ENCODE measurements around the gene SLC45A3. TPM values are rescaled to one million over a fixed set of nuclear protein-coding genes. Genes with fewer than 3 reads are reported as not detected.

SLC45A3 gene
- total RNA-seq, 4 donors from 2014 or later = 1.4 to 6.7 (median 2.6) TPM

DNA sequence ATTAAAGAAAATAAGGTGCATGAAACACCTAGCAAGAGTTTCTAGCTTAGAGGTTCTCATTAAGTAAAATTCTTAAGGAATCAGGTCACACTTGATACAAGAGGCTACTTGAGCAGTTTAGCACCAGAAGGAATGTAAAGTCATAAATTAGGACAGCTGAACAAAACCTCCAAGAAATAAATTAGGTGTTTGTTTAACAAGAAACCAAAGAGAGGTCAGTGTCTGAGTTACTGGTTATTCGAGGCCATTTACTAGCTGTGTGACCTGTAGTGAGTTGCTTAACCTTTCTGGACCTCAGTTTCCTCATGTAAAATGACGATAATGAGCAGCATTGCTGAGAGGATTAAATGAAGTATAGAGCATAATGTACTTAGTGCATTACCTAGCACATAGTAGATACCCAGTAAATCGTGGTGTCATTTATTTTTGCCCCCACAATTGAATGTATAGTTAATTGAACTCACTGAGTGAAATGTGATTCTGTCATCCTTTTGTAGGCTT lies 47.6 kb downstream of the SLC45A3 start:
- intact Hi-C loops (cut with DNase I) = loop anchor here (5.0 kb wide), 1 partner anchor 40 kb away; no protein-coding TSS in a partner anchor
- TF ChIP-seq, protein P1, sequence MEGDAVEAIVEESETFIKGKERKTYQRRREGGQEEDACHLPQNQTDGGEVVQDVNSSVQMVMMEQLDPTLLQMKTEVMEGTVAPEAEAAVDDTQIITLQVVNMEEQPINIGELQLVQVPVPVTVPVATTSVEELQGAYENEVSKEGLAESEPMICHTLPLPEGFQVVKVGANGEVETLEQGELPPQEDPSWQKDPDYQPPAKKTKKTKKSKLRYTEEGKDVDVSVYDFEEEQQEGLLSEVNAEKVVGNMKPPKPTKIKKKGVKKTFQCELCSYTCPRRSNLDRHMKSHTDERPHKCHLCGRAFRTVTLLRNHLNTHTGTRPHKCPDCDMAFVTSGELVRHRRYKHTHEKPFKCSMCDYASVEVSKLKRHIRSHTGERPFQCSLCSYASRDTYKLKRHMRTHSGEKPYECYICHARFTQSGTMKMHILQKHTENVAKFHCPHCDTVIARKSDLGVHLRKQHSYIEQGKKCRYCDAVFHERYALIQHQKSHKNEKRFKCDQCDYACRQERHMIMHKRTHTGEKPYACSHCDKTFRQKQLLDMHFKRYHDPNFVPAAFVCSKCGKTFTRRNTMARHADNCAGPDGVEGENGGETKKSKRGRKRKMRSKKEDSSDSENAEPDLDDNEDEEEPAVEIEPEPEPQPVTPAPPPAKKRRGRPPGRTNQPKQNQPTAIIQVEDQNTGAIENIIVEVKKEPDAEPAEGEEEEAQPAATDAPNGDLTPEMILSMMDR (IDR thresholded peaks at IDR 0.05) = no peak
- TF ChIP-seq POLR2A (IDR thresholded peaks at IDR 0.05) = no peak
- Histone ChIP-seq H3K4me3 (replicated peaks in 1 of 3) (peak overlapping the region in 1 of 3 donors; percentile 42), H3K27ac (peak overlapping the region; percentile 88 to 96 (median 90)), H3K9me3 (no peaks in the 10 kb centered on the region), H3K36me3 (no peaks in the 10 kb centered on the region), H3K4me1 (peaks cover 19 to 20% of the 10 kb centered on the region in 2 donors), H3K27me3 (no peaks in the 10 kb centered on the region)
- 55 to 63% methylated on average over 3 of the region's 3 CpGs for WGBS, 2 donors
- DNase-seq = no peak

DNA sequence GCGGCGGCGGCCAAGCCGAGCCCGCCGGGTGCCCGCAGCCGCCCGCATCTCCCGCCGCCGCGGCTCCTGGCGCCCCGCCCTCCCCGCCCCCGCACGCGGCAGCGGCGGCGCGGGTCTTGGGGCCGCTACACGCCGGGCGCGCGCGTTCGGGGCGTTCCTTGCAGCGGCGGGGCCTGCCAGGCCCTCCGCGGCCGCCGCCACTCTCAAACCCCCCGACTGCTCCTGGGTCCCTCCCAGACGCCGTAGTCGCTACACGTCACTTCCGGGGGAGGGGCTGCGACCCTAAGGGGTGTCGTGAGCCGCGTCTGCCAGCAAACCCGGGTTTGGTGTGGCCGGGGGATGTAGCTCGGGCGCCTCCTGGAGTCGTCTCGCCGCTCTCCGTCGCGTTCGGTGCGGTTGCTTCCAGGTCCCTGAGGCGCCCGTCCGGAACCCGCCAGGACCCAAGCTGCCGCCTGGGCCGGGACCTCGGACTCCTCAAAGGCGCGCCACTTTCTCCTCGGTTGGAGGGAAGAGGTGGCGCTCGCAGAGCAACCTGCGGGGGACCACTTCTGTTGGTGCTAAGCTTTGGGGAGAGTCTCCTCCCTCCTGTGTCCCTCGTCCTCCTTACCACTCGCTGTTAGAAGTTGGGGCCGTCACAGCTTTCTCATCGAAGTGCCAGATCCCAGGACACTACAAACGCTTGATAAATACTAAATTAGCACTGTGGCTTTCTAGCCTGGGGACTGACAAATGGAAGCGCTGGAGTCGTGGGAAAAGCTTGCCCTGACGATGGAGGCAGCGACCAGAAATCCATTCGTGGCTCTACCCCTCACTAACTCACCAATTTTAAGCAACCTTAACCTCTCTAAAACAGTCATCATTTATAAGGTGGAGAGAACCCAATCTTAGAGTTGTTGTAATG lies 48.3 kb downstream of the SLC45A3 start, which contains the start of gene ELK4:
Gene ELK4, minus strand, starts transcription at position 244 of the 901 bp plus-strand sequence. CDS start 8,129 bp downstream, outside the sequence.
- intact Hi-C loops (cut with DNase I) = loop anchor here (5.0 kb wide), 1 partner anchor 40 kb away; no protein-coding TSS in a partner anchor
- Histone ChIP-seq H3K27ac (peak within 1 kb of the TSS; percentile 88 to 96 (median 94)), H3K4me1 (peaks cover 19 to 20% of the 10 kb centered on the region in 2 donors), H3K36me3 (no peaks in the 10 kb centered on the region), H3K27me3 (no peaks in the 10 kb centered on the region), H3K4me3 (replicated peaks in 1 of 3) (peak within 1 kb of the TSS in 2 of 3 donors; percentile 42 to 78), H3K9me3 (no peaks in the 10 kb centered on the region)
- TF ChIP-seq, protein P1 (IDR thresholded peaks at IDR 0.05) = peak; percentile 28 to 85 (median 65)
- TF ChIP-seq POLR2A (IDR thresholded peaks at IDR 0.05) = peak; percentile 58 to 94
- WGBS, 2 donors = 1 to 3% methylated on average over 10 to 11 of the region's 83 CpGs
- peak; percentile 98 to 99 for DNase-seq

DNA sequence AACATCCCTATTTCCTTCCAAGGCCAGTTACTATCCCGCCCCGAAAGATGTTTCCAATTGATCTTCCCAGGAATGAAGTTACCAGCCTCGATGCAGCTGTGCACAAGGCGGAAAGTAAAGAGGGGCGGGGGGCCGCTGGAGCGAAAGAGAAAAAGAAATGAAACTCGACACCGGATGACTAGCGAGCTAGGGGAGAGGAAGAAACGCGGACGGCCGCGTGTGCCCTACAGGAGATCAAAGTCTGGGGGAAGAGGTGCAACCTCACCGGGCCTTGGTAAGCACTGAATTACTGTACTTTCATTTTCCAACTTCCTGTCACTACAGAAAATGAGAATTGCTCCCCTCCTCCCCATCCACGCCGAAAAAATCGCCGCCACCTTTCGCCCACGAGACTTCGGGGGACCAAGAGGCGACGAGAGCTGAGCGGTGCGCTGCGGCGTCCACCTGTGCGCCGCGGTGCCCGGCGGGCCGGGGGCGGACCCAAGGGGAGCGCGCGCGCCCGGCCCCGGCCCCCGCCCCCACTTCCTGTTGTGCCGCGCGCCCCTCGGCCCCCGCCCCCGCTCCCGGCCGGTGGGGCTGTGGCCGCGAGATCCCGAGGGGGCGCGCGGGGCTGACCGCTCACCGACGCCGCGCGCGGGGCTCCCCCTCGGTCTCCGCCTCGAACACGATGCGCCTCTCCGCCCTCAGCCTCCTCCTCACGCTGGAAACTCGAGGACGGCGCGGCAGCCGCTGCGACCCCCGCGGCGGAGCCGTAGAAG lies 49.1 kb downstream of the SLC45A3 start:
- TF ChIP-seq POLR2A (IDR thresholded peaks at IDR 0.05) = no peak
- TF ChIP-seq, protein P1 (IDR thresholded peaks at IDR 0.05) = no peak
- no peaks in the 10 kb centered on the region for H3K27me3 ChIP-seq
- intact Hi-C loops (cut with DNase I) = loop anchor here (5.0 kb wide), 1 partner anchor 39 kb away; no protein-coding TSS in a partner anchor
- H3K4me3 ChIP-seq (replicated peaks in 1 of 3) = peak overlapping the region in 2 of 3 donors; percentile 42 to 78
- peak; percentile 75 to 81 for DNase-seq
- WGBS, 2 donors = 0% methylated on average over 32 to 45 of the region's 81 CpGs
- H3K9me3 ChIP-seq = no peaks in the 10 kb centered on the region
- H3K36me3 ChIP-seq = no peaks in the 10 kb centered on the region
- peak overlapping the region; percentile 61 to 94 (median 85) for H3K27ac ChIP-seq
- H3K4me1 ChIP-seq = peaks cover 19 to 20% of the 10 kb centered on the region in 2 donors

DNA sequence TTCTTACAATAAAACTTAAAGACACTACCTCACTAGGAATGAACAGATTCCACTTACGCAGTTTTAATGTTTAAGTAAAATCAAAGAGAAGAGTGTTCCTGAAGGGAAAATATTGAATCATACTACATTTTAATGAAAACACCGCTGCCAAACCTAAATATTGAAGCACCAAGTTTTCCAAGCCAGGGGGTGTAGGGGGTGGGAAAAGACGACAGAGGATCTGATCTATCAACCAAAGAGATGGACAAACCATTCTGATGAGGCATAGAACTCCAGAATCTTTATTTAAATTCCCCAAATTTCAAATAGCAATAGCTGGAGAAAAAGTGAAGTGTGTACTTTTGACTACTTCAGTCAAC lies 49.7 kb downstream of the SLC45A3 start:
- Histone ChIP-seq H3K36me3 (no peaks in the 10 kb centered on the region), H3K9me3 (no peaks in the 10 kb centered on the region), H3K27ac (peak overlapping the region; percentile 61 to 94 (median 85)), H3K4me1 (peaks cover 19 to 20% of the 10 kb centered on the region in 2 donors), H3K27me3 (no peaks in the 10 kb centered on the region), H3K4me3 (replicated peaks in 1 of 3) (peak overlapping the region in 2 of 3 donors; percentile 42 to 78)
- WGBS, 2 donors = 10 to 13% methylated on average over 3 of the region's 3 CpGs
- intact Hi-C loops (cut with DNase I) = loop anchor here (5.0 kb wide), 1 partner anchor 38 kb away; no protein-coding TSS in a partner anchor
- DNase-seq = no peak
- TF ChIP-seq, protein P1 (IDR thresholded peaks at IDR 0.05) = no peak
- no peak for TF ChIP-seq POLR2A (IDR thresholded peaks at IDR 0.05)
